Thyroid gland (tissue), 4 donors: ENCODE measurements around the gene TRIM39. TPM values are rescaled to one million over a fixed set of nuclear protein-coding genes. Genes with fewer than 3 reads are reported as not detected.

ENCODE experiments used
- DNase-seq, 2 donors: peaks; one replicate each; pipeline ENCODE4 v3.0.0-alpha.2; 2019
- H3K27ac ChIP-seq, 3 donors: fragments of 200-600 bp; sonication (generic); 1 replicate in 2 of 3; 2 replicates in 1 of 3; pipeline ENCODE4 v1.5.1; 2016 to 2019; ENCODE audit warnings: mild to moderate bottlenecking in 1 of 3, moderate library complexity in 1 of 3
- H3K27me3 ChIP-seq: fragments of 200-600 bp; sonication (generic); one replicate; pipeline ENCODE4 v1.5.1; 2019
- H3K36me3 ChIP-seq, 2 donors: fragments of 200-600 bp; sonication (generic); one replicate each; pipeline ENCODE4 v1.5.1; 2016 to 2019
- H3K4me1 ChIP-seq, 2 donors: fragments of 200-600 bp; sonication (generic); one replicate each; pipeline ENCODE4 v1.5.1; 2017 to 2019
- H3K4me3 ChIP-seq, 3 donors: fragments of 200-600 bp; sonication (generic); replicated peaks in 1 of 3; 1 replicate in 2 of 3; 2 replicates in 1 of 3; pipeline ENCODE4 v1.5.1; 2016; ENCODE audit warnings: mild to moderate bottlenecking in 1 of 3
- H3K9me3 ChIP-seq: fragments of 200-600 bp; sonication (generic); one replicate; pipeline ENCODE4 v1.5.1; 2017
- CTCF ChIP-seq, 6 experiments: fragments of 200-600 bp in 3 of 6; fragments of 450-650 bp in 3 of 6; sonication (generic) in 3 of 6; IDR thresholded peaks; one replicate each; pipeline ENCODE4 v1.5.1; 2016 to 2019; ENCODE audit warnings: antibody characterized with exemption in 6 of 6, mild to moderate bottlenecking in 2 of 6, inconsistent platforms in 1 of 6, moderate library complexity in 1 of 6
- POLR2A ChIP-seq, 2 donors: fragments of 450-650 bp; IDR thresholded peaks; one replicate each; pipeline ENCODE4 v1.6.1; 2017; ENCODE audit warnings: antibody characterized with exemption in 2 of 2, mild to moderate bottlenecking in 2 of 2, moderate library complexity in 1 of 2
- WGBS, 2 donors: methylation state at CpG; one replicate each; pipeline ENCODE4 v1.1.5; 2017; 5-methylcytosine and 5-hydroxymethylcytosine counted together
- intact Hi-C: fragments of 100-400 bp; cut with DNase I; formaldehyde crosslinking; loops from one replicate; pipeline ENCODE4 v1.15.1; 2023
- total RNA-seq, 4 donors: library from RNA; depleted of rRNA; stranded (reverse); fragments of >200 nt; gene quantifications; one replicate each; pipeline ENCODE4 v1.2.3, GENCODE V29; 2016

TRIM39 gene
- total RNA-seq, 4 donors from 2014 or later = 23.5 to 28.5 (median 25.8) TPM

GRCh38 chr6:30295837-30296236 is 30.9 kb upstream of the TRIM39 start:
- TF ChIP-seq POLR2A (IDR thresholded peaks at IDR 0.05) = no peak
- TF ChIP-seq CTCF (IDR thresholded peaks at IDR 0.05) = no peak
- Histone ChIP-seq H3K36me3 (peaks cover 17 to 18% of the 10 kb centered on the region in 2 donors), H3K4me1 (no peaks in the 10 kb centered on the region), H3K4me3 (no peak overlapping the region), H3K9me3 (no peaks in the 10 kb centered on the region), H3K27ac (no peak overlapping the region), H3K27me3 (no peaks in the 10 kb centered on the region)
- 95 to 100% methylated on average over 2 of the region's 2 CpGs for WGBS, 2 donors
- no peak for DNase-seq
- intact Hi-C loops = no loop called here

GRCh38 chr6:30304002-30304401 is 22.7 kb upstream of the TRIM39 start:
- Histone ChIP-seq H3K27ac (no peak overlapping the region), H3K4me3 (no peak overlapping the region), H3K27me3 (no peaks in the 10 kb centered on the region), H3K4me1 (no peaks in the 10 kb centered on the region), H3K36me3 (no peaks in the 10 kb centered on the region), H3K9me3 (no peaks in the 10 kb centered on the region)
- TF ChIP-seq POLR2A (IDR thresholded peaks at IDR 0.05) (no peak), CTCF (IDR thresholded peaks at IDR 0.05) (no peak)
- 94 to 96% methylated on average over 2 of the region's 2 CpGs for WGBS, 2 donors
- DNase-seq = no peak
- intact Hi-C loops = no loop called here

GRCh38 chr6:30311101-30311500 is 15.6 kb upstream of the TRIM39 start:
- Histone ChIP-seq H3K27me3 (no peaks in the 10 kb centered on the region), H3K4me3 (no peak overlapping the region), H3K4me1 (no peaks in the 10 kb centered on the region), H3K36me3 (no peaks in the 10 kb centered on the region), H3K9me3 (no peaks in the 10 kb centered on the region), H3K27ac (no peak overlapping the region)
- no peak for DNase-seq
- WGBS, 2 donors = 85% methylated on average over 3 of the region's 3 CpGs
- TF ChIP-seq POLR2A (IDR thresholded peaks at IDR 0.05) (no peak), CTCF (IDR thresholded peaks at IDR 0.05) (no peak)
- intact Hi-C loops = no loop called here

- no peak overlapping the region for H3K27ac ChIP-seq
- WGBS, 2 donors = 88 to 94% methylated on average over 1 of the region's 1 CpG
- H3K36me3 ChIP-seq = no peaks in the 10 kb centered on the region
- no peaks in the 10 kb centered on the region for H3K27me3 ChIP-seq
- no peaks in the 10 kb centered on the region for H3K9me3 ChIP-seq
- H3K4me1 ChIP-seq = no peaks in the 10 kb centered on the region
- TF ChIP-seq CTCF (IDR thresholded peaks at IDR 0.05) (no peak), POLR2A (IDR thresholded peaks at IDR 0.05) (no peak)
- no peak overlapping the region for H3K4me3 ChIP-seq
- intact Hi-C loops = no loop called here
- DNase-seq = no peak
These were observed 15.1 kb upstream of the TRIM39 start for GRCh38 chr6:30311671-30312070.

GRCh38 chr6:30312266-30312665 is 14.5 kb upstream of the TRIM39 start:
- Histone ChIP-seq H3K36me3 (no peaks in the 10 kb centered on the region), H3K9me3 (no peaks in the 10 kb centered on the region), H3K4me1 (no peaks in the 10 kb centered on the region), H3K27me3 (no peaks in the 10 kb centered on the region), H3K27ac (no peak overlapping the region), H3K4me3 (no peak overlapping the region)
- TF ChIP-seq POLR2A (IDR thresholded peaks at IDR 0.05) (no peak), CTCF (IDR thresholded peaks at IDR 0.05) (no peak)
- WGBS, 2 donors = 85 to 94% methylated on average over 2 of the region's 2 CpGs
- DNase-seq = no peak
- intact Hi-C loops = no loop called here
